Subcutaneous abdominal adipose tissue (tissue), 5 donors: ENCODE results near the gene DYNLL2.
"Not testable (repeated sequence)": the region's sequence is repeated elsewhere in the genome, so short reads cannot be mapped to it uniquely, and the experiment has no call there.

Experiments used
- H3K27ac ChIP-seq: one replicate; pipeline ENCODE4 v1.7.0; 2013; ENCODE audit warnings: low read depth, mild to moderate bottlenecking, inconsistent platforms, low read length, moderate library complexity
- H3K27me3 ChIP-seq, 5 donors: one replicate each; pipeline ENCODE4 v1.7.0; 2013; ENCODE audit warnings: low read length in 5 of 5, inconsistent platforms in 1 of 5; ENCODE audit not compliant: control insufficient read depth in 5 of 5, insufficient read depth in 4 of 5
- H3K36me3 ChIP-seq, 5 donors: one replicate each; pipeline ENCODE4 v1.7.0; 2013; ENCODE audit warnings: low read length in 5 of 5; ENCODE audit not compliant: control insufficient read depth in 5 of 5, insufficient read depth in 5 of 5
- H3K4me1 ChIP-seq, 5 donors: one replicate each; pipeline ENCODE4 v1.7.0; 2013; ENCODE audit warnings: low read length in 5 of 5, mild to moderate bottlenecking in 3 of 5, moderate library complexity in 1 of 5; ENCODE audit not compliant: control insufficient read depth in 5 of 5, insufficient read depth in 5 of 5
- H3K4me3 ChIP-seq, 5 donors: one replicate each; pipeline ENCODE4 v1.7.0; 2013; ENCODE audit warnings: low read length in 5 of 5, low read depth in 1 of 5
- H3K9ac ChIP-seq, 5 donors: one replicate each; pipeline ENCODE4 v1.7.0; 2013; ENCODE audit warnings: low read length in 5 of 5, mild to moderate bottlenecking in 4 of 5, moderate library complexity in 3 of 5
- H3K9me3 ChIP-seq, 5 donors: one replicate each; pipeline ENCODE4 v1.7.0; 2013; ENCODE audit warnings: low read length in 5 of 5; ENCODE audit not compliant: control insufficient read depth in 5 of 5
- donor health status: healthy.
- donor health status: healthy.
- donor health status: healthy.
- donor health status: healthy.
- donor health status: healthy.

DYNLL2 gene

GRCh38 chr17:58082870-58083490 lies at the start of gene DYNLL2:
DYNLL2 (plus strand) TSS chr17:58083419; CDS start chr17:58087091, 3,672 bp downstream.
- peaks cover 5 to 38% (median 35%) of the 10 kb centered on the region in 5 donors for H3K4me1 ChIP-seq

GRCh38 chr17:58039975-58040374 lies 43.2 kb upstream of the DYNLL2 start:
- Histone ChIP-seq H3K27ac (no peak overlapping the region), H3K4me1 (no peaks in the 10 kb centered on the region), H3K27me3 (peaks cover 0 to 10% (median 3%) of the 10 kb centered on the region in 5 donors), H3K4me3 (no peak overlapping the region), H3K9me3 (no peaks in the 10 kb centered on the region), H3K9ac (no peak overlapping the region), H3K36me3 (no peaks in the 10 kb centered on the region)

More at GRCh38 chr17:58082870-58083490, at the start of gene DYNLL2:
- H3K9ac ChIP-seq: peak within 1 kb of the TSS in 4 of 5 donors; percentile 75 to 83 (median 80)
- peak within 1 kb of the TSS; percentile 81 to 94 (median 84) for H3K4me3 ChIP-seq
- H3K9me3 ChIP-seq: no peaks in the 10 kb centered on the region
- H3K36me3 ChIP-seq: peaks cover 2 to 18% (median 15%) of the 10 kb centered on the region in 5 donors
- H3K27ac ChIP-seq: peak within 1 kb of the TSS; percentile 70
- H3K27me3 ChIP-seq: peaks cover 0 to 8% (median 0%) of the 10 kb centered on the region in 5 donors

- Histone ChIP-seq H3K4me1 (no peaks in the 10 kb centered on the region), H3K9ac (no peak overlapping the region), H3K27ac (no peak overlapping the region), H3K4me3 (no peak overlapping the region), H3K9me3 (no peaks in the 10 kb centered on the region), H3K36me3 (no peaks in the 10 kb centered on the region), H3K27me3 (peaks cover 0 to 10% (median 3%) of the 10 kb centered on the region in 5 donors)
These were observed 42.8 kb upstream of the DYNLL2 start for GRCh38 chr17:58040386-58040785.

GRCh38 chr17:58041161-58041560 lies 42.1 kb upstream of the DYNLL2 start:
- no peak overlapping the region for H3K4me3 ChIP-seq
- no peak overlapping the region for H3K27ac ChIP-seq
- H3K9ac ChIP-seq: no peak overlapping the region
- no peaks in the 10 kb centered on the region for H3K9me3 ChIP-seq
- no peaks in the 10 kb centered on the region for H3K36me3 ChIP-seq
- peaks cover 0 to 10% (median 3%) of the 10 kb centered on the region in 5 donors for H3K27me3 ChIP-seq
- no peaks in the 10 kb centered on the region for H3K4me1 ChIP-seq

GRCh38 chr17:58043221-58044181 lies 39.7 kb upstream of the DYNLL2 start:
- no peaks in the 10 kb centered on the region for H3K36me3 ChIP-seq
- H3K9ac ChIP-seq: no peak overlapping the region
- H3K4me1 ChIP-seq: no peaks in the 10 kb centered on the region
- H3K9me3 ChIP-seq: no peaks in the 10 kb centered on the region
- H3K27me3 ChIP-seq: peaks cover 0 to 10% (median 8%) of the 10 kb centered on the region in 5 donors
- no peak overlapping the region for H3K4me3 ChIP-seq
- no peak overlapping the region for H3K27ac ChIP-seq

- H3K9ac ChIP-seq, H3K4me3 ChIP-seq, H3K36me3 ChIP-seq, H3K27me3 ChIP-seq, H3K27ac ChIP-seq, H3K9me3 ChIP-seq, H3K4me1 ChIP-seq: not testable (repeated sequence)
These were observed 39.0 kb upstream of the DYNLL2 start for GRCh38 chr17:58044256-58044655.

- H3K27ac ChIP-seq: no peak overlapping the region
- no peaks in the 10 kb centered on the region for H3K9me3 ChIP-seq
- no peaks in the 10 kb centered on the region for H3K36me3 ChIP-seq
- no peaks in the 10 kb centered on the region for H3K4me1 ChIP-seq
- no peak overlapping the region for H3K4me3 ChIP-seq
- H3K9ac ChIP-seq: no peak overlapping the region
- H3K27me3 ChIP-seq: peaks cover 0 to 8% (median 3%) of the 10 kb centered on the region in 5 donors
These were observed 36.8 kb upstream of the DYNLL2 start for GRCh38 chr17:58046239-58047094.

- Histone ChIP-seq H3K9ac (no peak overlapping the region), H3K9me3 (no peaks in the 10 kb centered on the region), H3K4me3 (no peak overlapping the region), H3K36me3 (no peaks in the 10 kb centered on the region), H3K4me1 (no peaks in the 10 kb centered on the region), H3K27ac (no peak overlapping the region), H3K27me3 (peaks cover 0 to 9% (median 3%) of the 10 kb centered on the region in 5 donors)
These were observed 35.7 kb upstream of the DYNLL2 start for GRCh38 chr17:58047376-58048150.

- H3K27me3 ChIP-seq: peaks cover 0 to 8% (median 0%) of the 10 kb centered on the region in 5 donors
- H3K36me3 ChIP-seq: no peaks in the 10 kb centered on the region
- H3K9me3 ChIP-seq: no peaks in the 10 kb centered on the region
- H3K4me3 ChIP-seq: no peak overlapping the region
- H3K4me1 ChIP-seq: no peaks in the 10 kb centered on the region
- H3K27ac ChIP-seq: no peak overlapping the region
- no peak overlapping the region for H3K9ac ChIP-seq
These were observed 33.7 kb upstream of the DYNLL2 start for GRCh38 chr17:58049533-58049932.
